Measurements from ENCODE around the gene ATP10A.

The ATP10A gene

DNA sequence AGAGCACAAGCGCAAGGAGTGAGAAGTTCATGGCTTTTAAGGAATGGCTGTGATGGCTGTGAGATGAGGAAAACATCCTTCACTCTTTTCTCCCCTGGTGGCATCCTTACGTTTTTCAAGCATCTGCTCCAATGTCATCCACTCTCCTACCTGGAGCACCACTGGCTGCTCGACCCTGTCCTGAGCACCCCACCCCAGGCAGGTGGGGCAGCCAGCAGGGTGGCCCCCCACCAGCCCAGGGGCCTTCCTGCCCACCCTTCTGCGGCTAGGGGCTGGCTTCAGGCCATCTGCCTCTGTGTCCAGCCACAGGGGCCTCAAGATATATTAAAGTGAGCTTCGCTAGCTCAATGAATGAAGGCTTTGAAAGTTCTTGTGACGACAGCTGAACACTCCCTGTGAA lies 56.1 kb downstream of the ATP10A start:
- Mint-ChIP-seq H3K27me3 (peaks cover 29% of the 10 kb centered on the region), H3K9me3 (peaks cover 13% of the 10 kb centered on the region), H3K4me3 (no peak overlapping the region), H3K36me3 (ENCODE audit: low read depth) (no peaks in the 10 kb centered on the region), H3K27ac (no peak overlapping the region), H3K4me1 (ENCODE audit: low read depth) (peaks cover 23% of the 10 kb centered on the region)
- intact Hi-C loops (cut with micrococcal nuclease), result no loop called here

DNA sequence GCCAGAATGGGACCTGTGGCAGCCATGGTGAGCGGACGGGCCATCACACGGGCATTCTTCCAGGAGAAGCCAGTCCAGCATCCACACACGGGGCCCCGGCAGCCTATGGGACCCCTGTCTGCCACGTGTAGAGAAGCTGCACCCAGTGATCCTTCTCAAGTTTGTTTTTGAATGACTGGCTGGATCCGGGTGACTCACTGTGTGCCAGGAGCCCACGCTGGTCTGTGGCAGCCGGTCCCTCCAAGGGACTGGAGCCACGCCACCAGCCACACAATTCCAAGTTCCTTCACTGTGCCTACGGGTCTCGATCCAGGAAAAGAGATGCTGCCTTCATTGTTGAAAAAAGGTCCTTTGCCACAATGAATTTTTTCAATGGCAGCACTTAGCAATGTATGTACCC lies 58.1 kb downstream of the ATP10A start:
- no peaks in the 10 kb centered on the region for H3K36me3 Mint-ChIP-seq (ENCODE audit: low read depth)
- H3K27me3 Mint-ChIP-seq, result peaks cover 29% of the 10 kb centered on the region
- no peaks in the 10 kb centered on the region for H3K9me3 Mint-ChIP-seq
- no peak overlapping the region for H3K4me3 Mint-ChIP-seq
- no peak overlapping the region for H3K27ac Mint-ChIP-seq
- H3K4me1 Mint-ChIP-seq (ENCODE audit: low read depth), result peaks cover 18% of the 10 kb centered on the region
- intact Hi-C loops (cut with micrococcal nuclease), result no loop called here

DNA sequence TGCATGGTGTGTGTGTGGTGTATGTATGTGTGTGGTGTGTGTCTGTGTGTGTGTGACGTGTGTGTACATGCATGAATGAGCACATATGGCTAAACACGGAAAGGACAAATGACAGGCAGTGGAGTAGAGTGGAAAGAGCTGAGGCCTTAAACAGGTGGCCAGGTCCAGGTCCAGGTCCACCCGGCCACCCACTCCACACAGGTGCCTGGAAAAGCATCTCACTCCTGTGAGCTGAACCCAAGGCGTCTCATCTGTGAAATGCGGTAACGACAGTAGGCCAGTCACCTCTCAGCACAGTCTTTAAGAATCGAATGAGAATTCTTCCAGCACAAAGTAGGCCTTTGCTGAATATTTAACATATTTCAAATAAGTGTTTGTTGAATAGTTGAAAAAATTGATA lies 58.7 kb downstream of the ATP10A start:
- no peak overlapping the region for H3K4me3 Mint-ChIP-seq
- no peak overlapping the region for H3K27ac Mint-ChIP-seq
- peaks cover 23% of the 10 kb centered on the region for H3K4me1 Mint-ChIP-seq (ENCODE audit: low read depth)
- no peaks in the 10 kb centered on the region for H3K36me3 Mint-ChIP-seq (ENCODE audit: low read depth)
- H3K27me3 Mint-ChIP-seq, result peaks cover 31% of the 10 kb centered on the region
- H3K9me3 Mint-ChIP-seq, result no peaks in the 10 kb centered on the region
- intact Hi-C loops (cut with micrococcal nuclease), result no loop called here

DNA sequence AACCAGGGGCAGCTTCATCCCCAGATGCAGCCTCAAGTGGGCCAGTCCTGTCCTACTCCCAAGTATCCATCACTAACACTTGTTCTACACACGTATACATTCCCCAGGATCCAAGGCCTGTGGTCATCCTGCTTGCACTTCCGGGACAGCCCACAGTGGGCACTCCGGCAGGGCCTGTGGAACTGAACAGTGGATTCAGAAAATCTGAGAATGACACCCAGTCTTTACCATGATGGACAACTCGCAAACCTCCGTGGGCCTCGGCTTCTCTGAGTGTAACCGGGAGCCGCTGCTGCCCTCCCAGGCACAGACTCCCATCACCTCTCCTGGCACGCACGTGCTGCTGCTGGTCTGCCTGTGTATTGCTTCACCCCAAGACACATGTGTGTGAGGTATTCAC lies 59.6 kb downstream of the ATP10A start:
- intact Hi-C loops (cut with micrococcal nuclease), result no loop called here
- peaks cover 32% of the 10 kb centered on the region for H3K4me1 Mint-ChIP-seq (ENCODE audit: low read depth)
- H3K36me3 Mint-ChIP-seq (ENCODE audit: low read depth), result no peaks in the 10 kb centered on the region
- peaks cover 34% of the 10 kb centered on the region for H3K27me3 Mint-ChIP-seq
- no peaks in the 10 kb centered on the region for H3K9me3 Mint-ChIP-seq
- no peak overlapping the region for H3K27ac Mint-ChIP-seq
- no peak overlapping the region for H3K4me3 Mint-ChIP-seq

DNA sequence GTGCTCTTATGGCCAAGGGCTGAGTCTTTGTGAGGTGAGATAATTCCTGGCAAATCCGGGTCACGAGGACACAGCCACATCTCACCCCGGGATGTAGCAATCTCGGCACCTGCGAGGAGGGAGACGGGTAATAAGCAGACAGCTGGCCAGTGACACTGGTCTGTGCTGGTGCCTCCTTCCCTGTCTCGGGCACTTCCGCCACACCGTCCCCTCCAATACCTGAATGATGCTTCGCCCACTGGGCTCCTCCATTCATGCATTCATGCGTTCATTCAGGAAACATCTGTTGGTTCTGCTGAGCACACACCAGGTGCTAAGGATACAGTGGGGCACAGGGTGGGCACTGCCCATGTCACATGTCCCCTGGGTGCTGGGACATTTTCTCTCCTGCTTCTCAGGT lies 60.1 kb downstream of the ATP10A start:
- H3K4me1 Mint-ChIP-seq (ENCODE audit: low read depth), result peaks cover 37% of the 10 kb centered on the region
- no peak overlapping the region for H3K4me3 Mint-ChIP-seq
- no peak overlapping the region for H3K27ac Mint-ChIP-seq
- H3K27me3 Mint-ChIP-seq, result peaks cover 36% of the 10 kb centered on the region
- intact Hi-C loops (cut with micrococcal nuclease), result no loop called here
- no peaks in the 10 kb centered on the region for H3K9me3 Mint-ChIP-seq
- H3K36me3 Mint-ChIP-seq (ENCODE audit: low read depth), result no peaks in the 10 kb centered on the region

DNA sequence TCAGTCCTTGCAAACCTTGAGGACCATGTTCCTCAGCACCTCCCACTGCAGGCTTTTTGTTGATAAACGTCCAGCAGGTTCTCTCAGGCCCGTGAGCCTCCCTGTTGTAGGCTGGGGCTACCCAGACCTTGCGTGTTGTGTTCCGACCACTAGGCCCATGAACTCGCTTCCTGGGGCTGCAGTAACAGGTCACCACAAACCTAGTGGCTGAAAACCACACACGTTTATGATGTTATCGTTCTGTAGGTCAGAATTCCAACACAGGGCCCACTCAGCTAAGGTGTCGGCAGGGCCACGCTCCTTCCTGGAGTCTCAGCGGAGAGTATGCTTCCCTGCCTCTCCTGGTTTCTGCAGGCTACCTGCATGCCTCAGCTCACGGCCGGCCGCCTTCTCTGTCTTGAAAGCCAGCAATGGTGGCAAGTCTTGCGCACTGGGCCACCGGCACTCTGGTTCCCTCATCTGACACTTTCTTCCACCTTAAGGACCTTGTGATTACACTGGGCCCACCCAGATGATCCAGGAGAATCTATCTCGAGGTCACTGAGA lies 60.8 kb downstream of the ATP10A start:
- intact Hi-C loops (cut with micrococcal nuclease), result no loop called here
- H3K4me3 Mint-ChIP-seq, result no peak overlapping the region
- no peaks in the 10 kb centered on the region for H3K36me3 Mint-ChIP-seq (ENCODE audit: low read depth)
- no peak overlapping the region for H3K27ac Mint-ChIP-seq
- H3K9me3 Mint-ChIP-seq, result no peaks in the 10 kb centered on the region
- peaks cover 39% of the 10 kb centered on the region for H3K27me3 Mint-ChIP-seq
- H3K4me1 Mint-ChIP-seq (ENCODE audit: low read depth), result peaks cover 44% of the 10 kb centered on the region

DNA sequence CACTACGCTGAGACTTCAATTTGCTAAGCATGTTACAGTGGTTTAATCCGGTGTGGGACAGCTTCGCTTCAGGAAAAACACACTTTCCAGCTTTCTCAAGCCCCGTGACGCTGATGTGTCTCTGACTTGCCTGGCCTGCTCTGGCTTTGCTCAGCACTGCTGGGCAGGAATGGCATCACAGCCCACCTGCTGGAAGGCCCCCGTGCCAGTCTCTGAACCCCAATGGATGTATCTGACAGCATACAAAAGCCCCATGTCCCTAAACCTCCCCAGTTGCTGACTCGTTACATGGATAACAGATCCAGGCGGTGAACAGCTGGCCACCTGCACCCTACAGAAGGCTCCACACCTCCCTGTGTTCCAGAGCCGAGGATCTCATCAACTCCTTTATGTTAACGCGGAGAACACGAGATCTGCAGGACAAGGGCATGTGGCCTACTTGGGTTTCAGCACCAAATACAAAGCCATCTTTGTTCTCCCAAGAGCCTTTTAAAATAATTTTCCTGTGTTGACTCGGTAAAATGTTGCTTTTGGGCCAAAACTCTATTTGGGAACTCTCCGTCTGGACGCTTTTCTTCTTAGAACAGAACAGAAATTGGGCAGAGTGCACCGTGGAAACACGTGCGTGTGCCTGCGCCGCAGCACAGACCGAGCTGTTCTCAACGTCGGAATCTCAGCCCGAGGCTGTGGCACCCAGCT lies 61.4 kb downstream of the ATP10A start:
- intact Hi-C loops (cut with micrococcal nuclease), result no loop called here
- H3K4me1 Mint-ChIP-seq (ENCODE audit: low read depth), result peaks cover 50% of the 10 kb centered on the region
- H3K27ac Mint-ChIP-seq, result no peak overlapping the region
- H3K27me3 Mint-ChIP-seq, result peaks cover 37% of the 10 kb centered on the region
- no peaks in the 10 kb centered on the region for H3K36me3 Mint-ChIP-seq (ENCODE audit: low read depth)
- H3K9me3 Mint-ChIP-seq, result no peaks in the 10 kb centered on the region
- H3K4me3 Mint-ChIP-seq, result no peak overlapping the region

DNA sequence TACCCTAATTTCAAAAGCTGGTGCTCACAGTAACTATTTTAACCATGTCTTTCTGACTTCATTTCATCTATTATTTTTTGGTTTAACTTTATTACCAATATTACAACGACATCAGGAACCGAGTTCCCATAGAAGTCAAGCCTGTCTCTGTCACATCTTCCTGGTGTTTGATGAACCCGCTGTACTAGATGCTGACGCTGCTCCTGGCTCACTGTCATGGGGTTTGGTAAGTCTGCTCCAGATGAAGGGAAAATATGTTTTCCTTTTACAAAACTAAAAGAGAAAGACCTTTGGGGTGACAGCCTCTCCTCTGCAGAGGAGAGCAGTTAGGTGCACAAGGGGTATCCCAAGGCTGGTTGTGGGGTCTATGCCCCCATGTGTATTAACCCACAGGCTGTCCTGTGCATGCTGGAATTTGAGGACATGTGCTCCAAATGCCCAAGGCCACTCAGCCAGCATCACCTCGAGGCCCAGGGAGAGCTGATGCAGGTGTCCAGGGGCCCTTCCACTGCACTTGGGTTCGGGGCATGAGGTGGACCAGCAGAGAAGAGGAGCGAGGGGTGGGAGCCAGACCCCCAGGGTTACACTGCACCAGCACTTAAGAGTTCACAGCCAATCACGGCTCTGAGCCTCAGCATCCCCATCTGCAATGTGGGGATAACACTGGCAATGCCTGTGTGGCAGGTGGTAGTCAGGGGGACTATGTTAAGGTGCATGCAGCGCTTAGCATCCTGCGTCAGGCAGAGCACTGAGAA lies 62.2 kb downstream of the ATP10A start:
- intact Hi-C loops (cut with micrococcal nuclease), result no loop called here
- Mint-ChIP-seq H3K27me3 (peaks cover 36% of the 10 kb centered on the region), H3K27ac (no peak overlapping the region), H3K36me3 (ENCODE audit: low read depth) (no peaks in the 10 kb centered on the region), H3K4me1 (ENCODE audit: low read depth) (peaks cover 52% of the 10 kb centered on the region), H3K9me3 (no peaks in the 10 kb centered on the region), H3K4me3 (no peak overlapping the region)

DNA sequence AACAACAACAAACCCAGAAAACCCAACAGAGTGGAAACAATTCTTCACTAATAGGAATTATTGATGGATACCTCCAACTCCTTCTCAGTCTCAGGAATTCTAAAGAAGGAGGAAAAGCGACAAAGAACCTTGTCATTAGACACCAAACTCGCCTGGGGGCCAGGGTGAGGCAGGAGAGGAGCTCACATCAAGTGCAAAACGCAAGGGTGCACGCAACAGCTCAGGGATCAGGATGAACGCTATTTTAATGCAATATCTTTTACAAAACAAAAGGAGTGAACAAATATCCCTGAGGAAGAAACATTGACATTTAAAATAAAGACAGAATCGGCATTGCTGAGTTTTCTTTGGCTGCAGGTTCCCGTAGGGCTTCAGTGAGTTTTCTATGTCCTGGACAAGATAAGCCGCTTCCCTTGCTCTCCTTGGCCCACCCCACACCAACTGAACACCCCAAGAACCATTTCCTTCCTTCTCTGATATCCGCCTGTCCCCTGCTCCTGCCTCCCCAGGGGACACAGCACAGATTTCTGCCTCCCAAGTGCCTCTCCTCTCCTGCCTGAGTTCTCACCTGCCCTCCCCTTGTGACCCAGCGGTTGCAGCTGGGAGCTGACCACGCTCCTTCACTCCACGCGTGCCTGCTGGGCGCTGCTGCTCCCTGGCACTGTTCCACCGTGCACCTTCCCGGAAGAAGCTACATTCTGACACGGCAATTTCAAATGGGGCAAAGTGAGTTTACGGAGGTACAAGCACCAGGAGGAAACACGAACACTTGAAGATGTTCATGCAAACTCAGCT lies 63.0 kb downstream of the ATP10A start:
- Mint-ChIP-seq H3K27me3 (peaks cover 38% of the 10 kb centered on the region), H3K9me3 (no peaks in the 10 kb centered on the region), H3K4me3 (no peak overlapping the region), H3K4me1 (ENCODE audit: low read depth) (peaks cover 58% of the 10 kb centered on the region), H3K27ac (no peak overlapping the region), H3K36me3 (ENCODE audit: low read depth) (no peaks in the 10 kb centered on the region)
- intact Hi-C loops (cut with micrococcal nuclease), result no loop called here

DNA sequence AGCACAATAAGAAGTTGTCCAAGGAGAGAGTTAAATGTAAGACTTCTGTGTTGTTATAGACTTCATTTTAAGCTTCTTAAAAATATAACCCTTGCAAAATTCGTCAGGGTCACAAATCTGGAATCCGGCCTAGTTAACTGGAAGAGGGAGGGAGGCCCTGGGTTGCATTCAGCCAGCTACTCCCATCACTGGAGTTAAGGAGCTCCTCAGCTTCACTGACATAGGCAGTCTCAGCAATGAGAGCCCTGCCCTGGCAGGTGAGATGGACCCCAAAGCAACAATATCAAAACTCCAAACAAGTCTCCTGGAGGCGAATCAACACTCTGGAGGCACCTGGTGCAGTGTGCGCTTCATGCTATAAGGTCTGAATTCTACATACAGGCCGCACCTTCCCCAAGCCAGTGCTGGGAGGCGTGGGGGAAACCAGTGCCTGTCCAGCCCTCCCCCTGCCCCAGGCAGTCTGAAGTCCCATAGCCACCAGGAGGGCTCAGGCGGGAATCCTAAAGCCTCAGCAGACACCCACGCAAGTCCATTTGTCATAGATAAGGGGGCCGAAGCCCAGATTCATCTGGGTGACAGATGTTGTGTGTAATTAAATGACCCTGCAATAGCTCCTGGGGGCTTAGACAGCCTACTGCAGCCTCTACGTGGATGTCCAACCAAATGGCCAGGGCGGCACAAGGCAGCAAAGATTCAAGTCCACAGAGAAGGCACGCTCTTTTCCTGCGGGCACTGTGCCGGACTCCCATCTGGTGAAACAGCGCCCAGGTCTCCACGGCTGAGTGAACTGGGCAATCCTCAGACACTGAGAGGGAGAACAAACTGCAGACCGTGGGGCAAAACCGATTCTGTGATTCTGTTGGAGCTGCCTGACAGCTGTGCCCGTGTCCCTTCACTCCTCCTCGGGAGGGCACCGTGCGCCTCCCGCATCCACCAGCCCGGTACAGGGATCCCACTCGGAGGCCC lies 64.9 kb downstream of the ATP10A start:
- intact Hi-C loops (cut with micrococcal nuclease), result no loop called here
- Mint-ChIP-seq H3K4me3 (peak overlapping the region; percentile 56), H3K9me3 (no peaks in the 10 kb centered on the region), H3K36me3 (ENCODE audit: low read depth) (no peaks in the 10 kb centered on the region), H3K27me3 (peaks cover 39% of the 10 kb centered on the region), H3K4me1 (ENCODE audit: low read depth) (peaks cover 76% of the 10 kb centered on the region), H3K27ac (peak overlapping the region; percentile 60)

DNA sequence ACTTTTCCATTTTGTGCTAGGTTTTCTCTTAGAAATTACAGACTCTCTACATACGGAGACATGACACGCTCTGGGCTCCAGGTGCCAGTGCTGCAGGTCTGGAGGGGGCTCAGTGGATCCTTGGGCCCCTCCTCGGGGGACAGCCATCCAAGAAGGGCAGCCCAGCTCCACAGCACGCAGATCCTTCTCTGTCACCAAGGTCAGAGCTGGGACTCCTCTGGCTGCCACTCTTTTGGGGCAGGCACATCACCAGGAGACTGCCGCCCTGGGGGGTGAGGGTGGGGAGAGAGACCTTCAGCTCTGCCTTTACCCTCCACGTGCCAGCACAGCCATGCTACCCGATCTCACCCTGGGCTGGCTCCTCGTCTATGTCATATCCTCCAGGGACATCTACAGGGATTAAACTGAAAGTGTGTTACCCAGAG lies 65.6 kb downstream of the ATP10A start:
- no peak overlapping the region for H3K4me3 Mint-ChIP-seq
- H3K9me3 Mint-ChIP-seq, result no peaks in the 10 kb centered on the region
- no peaks in the 10 kb centered on the region for H3K36me3 Mint-ChIP-seq (ENCODE audit: low read depth)
- intact Hi-C loops (cut with micrococcal nuclease), result no loop called here
- H3K27ac Mint-ChIP-seq, result peak overlapping the region; percentile 60
- peaks cover 83% of the 10 kb centered on the region for H3K4me1 Mint-ChIP-seq (ENCODE audit: low read depth)
- H3K27me3 Mint-ChIP-seq, result peaks cover 37% of the 10 kb centered on the region

DNA sequence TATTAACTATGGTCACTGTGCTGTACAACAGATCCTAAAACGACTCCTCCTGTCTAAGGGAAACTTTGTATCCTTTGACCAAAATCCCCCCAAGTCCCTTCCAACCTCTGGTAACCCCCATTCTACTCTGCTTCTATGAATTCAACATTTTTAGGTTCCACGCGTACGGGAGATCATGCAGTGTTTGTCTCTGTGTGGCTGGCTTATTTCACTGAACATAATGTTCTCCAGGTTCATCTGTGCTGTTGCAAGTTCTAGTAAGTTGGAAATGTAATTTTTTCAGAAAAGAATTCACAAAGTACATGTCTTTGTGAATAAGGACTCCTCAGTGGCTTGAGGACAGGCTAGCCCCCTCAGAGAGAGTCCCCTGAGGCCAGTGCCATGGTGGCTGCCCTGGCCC lies 66.1 kb downstream of the ATP10A start:
- no peaks in the 10 kb centered on the region for H3K36me3 Mint-ChIP-seq (ENCODE audit: low read depth)
- intact Hi-C loops (cut with micrococcal nuclease), result no loop called here
- H3K9me3 Mint-ChIP-seq, result no peaks in the 10 kb centered on the region
- H3K4me3 Mint-ChIP-seq, result no peak overlapping the region
- peaks cover 88% of the 10 kb centered on the region for H3K4me1 Mint-ChIP-seq (ENCODE audit: low read depth)
- H3K27me3 Mint-ChIP-seq, result peaks cover 37% of the 10 kb centered on the region
- H3K27ac Mint-ChIP-seq, result peak overlapping the region; percentile 60

DNA sequence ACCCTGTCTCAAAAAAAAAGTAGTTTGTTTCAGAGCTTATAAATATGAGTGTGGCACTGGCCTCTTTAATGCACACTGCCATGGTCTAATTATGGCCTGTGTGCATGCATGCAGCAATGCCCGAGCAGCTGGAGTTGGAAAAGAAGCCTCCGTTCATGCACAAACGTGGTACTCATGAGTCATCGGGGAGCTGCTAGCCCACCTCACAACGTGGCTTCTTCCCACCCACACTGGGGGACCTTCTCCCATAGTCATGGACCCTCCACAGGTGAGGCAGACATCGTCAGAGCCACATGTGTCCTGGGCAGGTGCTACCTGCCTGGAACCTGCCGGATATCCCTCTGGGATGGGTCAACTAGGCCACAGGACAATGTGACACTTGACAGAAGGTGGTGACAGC lies 66.7 kb downstream of the ATP10A start:
- Mint-ChIP-seq H3K27ac (peak overlapping the region; percentile 32), H3K9me3 (no peaks in the 10 kb centered on the region), H3K36me3 (ENCODE audit: low read depth) (no peaks in the 10 kb centered on the region), H3K4me3 (no peak overlapping the region), H3K27me3 (peaks cover 36% of the 10 kb centered on the region), H3K4me1 (ENCODE audit: low read depth) (peaks cover 95% of the 10 kb centered on the region)
- intact Hi-C loops (cut with micrococcal nuclease), result no loop called here

Measured in dendritic cell treated with granulocyte-macrophage colony-stimulating factor and Interleukin-4, amounts not matched to agents 40 ng/mL and 50 ng/mL, for 4 days (primary cell).